Hematopoietic multipotent progenitor cell (in vitro differentiated cells): Measurements from ENCODE around the gene SMC2. TPM values are rescaled to one million over a fixed set of nuclear protein-coding genes. Genes with fewer than 3 reads are reported as not detected.

ENCODE experiments used
- DNase-seq, 3 donors: peaks; one replicate each; pipeline ENCODE4 v3.0.0-alpha.2; 2011 to 2015; ENCODE audit warnings: low read depth in 2 of 3, low spot score in 2 of 3
- total RNA-seq: library from RNA; depleted of rRNA; stranded (reverse); fragments of >200 nt; gene quantifications from one replicate; pipeline ENCODE4 v1.2.3, GENCODE V29; 2012

The SMC2 gene
- 4.8 TPM for total RNA-seq

DNA sequence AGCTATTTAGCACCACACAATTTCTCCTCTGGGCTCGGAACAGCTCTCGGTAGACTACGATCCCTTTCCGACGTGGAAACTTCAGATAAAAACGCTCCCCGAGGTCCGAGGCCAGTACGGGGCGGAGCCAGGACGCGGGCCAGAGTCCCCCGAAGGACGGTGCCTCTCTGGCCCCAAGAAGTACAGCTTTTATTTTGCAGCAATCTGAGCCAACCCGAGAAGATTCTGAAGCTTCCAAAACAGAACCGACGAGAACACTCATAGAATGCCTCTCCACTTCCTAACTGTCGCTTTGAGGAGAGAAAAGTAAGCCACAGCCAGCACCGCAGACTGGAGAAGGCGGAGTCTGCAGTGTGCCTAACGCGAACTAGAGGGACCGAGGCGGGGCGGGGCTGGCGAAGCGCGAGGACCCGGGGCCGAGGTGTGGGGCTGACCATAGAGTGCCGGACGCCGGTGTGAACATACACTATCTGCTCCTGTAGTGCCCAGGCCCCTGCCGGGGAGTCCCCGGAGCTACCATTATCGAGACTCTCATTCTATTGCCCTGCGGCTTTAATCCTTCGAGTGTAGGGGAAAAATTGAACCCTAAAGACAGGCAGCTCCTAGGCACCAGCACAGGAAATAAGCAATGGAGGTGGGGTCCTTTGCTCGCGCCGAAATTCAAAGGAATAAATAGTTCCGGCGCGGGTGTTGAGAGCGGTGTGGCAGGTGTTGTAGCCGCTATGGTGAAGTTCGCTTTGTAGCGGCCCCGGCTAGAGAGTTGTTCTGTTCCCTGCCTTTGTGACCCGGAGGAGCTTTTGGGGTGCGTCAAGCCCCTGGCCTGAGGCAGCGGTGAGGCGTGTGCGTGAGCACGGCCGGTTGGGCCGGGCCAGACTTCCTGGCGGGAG, at the start of gene SMC2:
Gene SMC2, plus strand, starts transcription at position 663 of the 887 bp plus-strand sequence. CDS start 1,076 bp downstream, outside the sequence.
- DNase-seq = peak; percentile 82 to 97 (median 94)

DNA sequence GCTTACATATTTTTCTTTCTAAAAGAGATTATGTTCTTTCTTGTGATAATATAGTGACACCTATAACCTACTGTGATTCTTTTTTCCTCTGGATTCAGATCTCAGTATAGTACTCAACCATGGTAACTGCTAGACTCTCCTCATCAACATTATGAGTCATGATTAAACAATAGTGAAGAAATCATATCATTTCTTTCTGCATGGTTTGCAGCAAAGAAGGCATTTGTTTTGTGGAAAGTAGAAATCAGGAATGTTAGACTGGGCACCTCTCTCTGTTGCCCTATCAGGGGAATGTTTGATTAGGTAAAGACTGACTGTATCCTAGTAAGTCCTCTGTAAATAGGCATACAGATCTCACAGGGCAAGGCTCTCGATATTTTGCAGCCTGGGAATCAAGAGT, 25.6 kb upstream of the SMC2 start:
- DNase-seq = no peak

DNA sequence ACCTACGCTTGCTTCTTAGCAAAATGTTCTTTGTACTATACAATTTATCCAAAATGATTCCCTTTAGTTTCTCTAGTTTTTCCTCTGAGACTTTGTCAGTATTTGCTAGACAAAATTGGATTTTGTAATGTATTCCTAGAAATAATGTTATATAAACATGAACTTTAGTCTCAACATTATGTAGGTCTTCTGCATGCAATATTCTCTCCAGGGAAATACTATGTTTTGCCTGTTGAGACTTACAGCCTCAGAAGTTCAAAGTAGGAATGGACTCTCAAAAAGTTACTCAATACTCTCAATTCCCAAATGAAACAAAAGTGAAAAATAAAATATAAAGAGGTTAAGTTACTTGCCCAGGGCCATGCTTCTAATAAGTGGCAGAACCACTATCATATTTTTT, 24.8 kb upstream of the SMC2 start:
- no peak for DNase-seq

DNA sequence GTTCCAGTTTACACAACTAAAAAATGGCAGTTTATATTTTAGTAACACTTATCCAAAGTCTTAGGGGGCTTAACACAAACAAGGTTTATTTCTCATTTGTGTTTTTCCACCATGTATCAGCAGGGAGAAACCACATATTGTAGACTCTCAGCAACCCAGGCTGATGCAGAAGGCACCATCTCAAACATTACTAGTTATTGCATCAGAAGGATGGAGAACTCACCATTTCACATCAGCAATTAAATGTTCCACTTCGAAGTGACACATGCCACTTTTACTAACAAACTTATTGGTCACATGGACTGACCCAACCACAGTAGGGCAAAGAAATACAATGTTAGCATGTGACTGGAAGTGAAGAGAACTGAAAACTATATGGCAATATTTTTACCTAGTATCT, 22.5 kb upstream of the SMC2 start:
- DNase-seq = no peak

DNA sequence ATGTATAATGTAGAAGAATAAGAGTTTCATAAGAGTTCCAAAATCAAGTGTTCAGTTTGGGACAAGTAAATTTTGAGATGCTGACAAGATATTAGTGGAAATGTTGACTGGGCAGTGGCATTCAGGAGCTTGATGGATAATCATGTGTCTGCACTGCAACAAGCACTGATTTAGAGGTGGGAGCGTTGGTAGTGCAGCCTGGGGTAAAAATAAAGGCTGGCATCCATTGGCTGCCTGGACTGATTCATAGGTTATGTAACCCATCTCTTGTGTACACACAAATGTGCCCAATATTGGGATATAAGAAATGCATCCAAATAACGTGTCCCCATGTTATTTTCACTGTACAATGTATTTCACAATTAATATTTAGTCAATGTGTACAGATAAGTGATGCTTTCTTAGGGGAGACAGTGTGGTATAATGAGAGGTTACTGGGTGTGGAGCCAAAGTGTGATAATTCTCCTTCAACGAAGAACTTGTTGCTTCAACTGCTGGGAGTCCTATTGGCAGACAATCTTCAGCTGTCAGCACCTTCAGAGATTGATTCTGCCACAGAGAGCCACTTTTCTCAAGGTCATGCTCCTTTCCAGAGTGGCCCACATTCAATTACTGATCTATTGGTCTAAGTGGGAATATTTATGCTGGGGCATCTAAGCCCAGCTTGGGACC, 20.9 kb upstream of the SMC2 start:
- no peak for DNase-seq

DNA sequence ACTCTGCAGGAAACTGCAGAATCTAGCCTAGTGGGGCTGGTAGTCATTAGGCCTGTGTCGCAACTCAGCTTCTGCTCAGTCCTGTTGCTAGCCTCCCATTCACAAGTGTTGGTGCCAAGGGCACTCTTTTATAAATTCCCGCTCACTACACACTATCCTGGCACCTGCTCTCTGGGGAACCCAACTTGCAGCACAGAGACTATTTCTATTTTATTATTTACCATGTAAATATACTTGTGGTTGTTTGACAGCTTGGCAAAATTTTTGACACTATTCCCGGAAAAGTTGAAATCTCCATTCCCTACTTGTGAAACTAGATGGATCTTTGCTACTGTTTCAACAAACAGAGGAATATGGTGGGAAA, 20.4 kb upstream of the SMC2 start:
- no peak for DNase-seq

DNA sequence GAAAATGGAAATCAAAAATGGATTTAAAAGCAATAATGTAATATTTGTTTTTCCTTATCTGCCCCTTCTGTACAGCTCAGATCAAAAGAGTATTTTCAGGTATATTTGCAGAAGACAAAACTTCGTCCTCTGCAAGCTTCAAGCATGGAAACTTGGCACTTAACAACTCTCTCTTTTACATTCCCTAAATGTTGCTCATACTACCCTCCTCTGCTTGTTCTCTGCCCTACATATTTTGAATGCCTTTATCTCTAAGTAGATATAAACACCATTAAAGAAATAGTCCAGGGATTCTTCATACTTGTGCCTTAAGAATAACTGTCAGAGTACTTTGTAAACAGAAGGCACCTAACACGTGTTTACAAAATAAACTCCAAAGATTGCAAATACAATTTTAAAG, 19.2 kb upstream of the SMC2 start:
- DNase-seq = no peak

DNA sequence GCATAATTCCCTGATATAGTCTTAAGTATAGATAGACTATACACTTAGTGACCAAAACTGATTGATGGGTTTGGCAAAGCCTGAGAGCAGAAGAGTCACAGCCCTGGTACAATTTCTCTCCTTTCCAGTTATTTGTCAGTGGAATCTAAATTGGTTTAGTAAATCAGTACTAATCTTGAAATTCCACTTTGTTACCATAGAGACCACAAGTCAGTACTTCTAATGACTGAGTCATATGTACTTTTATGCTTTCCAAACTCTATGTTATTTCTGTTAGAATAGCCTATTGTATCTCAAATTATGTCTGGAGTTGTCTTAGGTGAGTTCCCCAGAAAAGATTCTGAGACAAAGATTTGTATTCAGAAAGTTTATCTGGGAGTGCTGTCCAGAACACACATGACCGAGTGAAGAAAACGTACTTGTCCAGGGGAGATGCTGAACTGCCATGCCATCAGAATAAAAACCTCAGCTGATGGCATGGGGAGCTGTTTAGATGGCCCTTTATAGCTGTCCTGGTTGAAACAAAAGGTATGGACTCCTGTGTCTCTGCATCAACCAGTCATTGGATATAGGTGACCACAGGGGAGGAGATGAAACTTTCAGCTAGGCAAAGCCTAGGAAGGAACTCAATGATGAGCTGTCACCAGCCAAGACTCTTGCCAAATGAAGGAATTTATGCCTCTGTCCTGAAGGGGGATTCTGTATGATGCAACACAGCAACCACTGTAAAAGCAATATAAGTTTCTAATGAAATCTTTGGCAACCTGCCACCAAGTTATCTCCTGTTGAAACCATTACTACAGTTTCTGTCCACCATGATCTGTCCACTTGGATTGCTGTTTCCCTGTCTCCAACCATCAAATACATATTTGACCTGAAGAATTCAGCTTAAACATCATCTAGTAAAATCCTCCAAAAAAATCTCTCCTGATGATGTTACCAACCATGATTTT, 18.0 kb upstream of the SMC2 start:
- DNase-seq = no peak

DNA sequence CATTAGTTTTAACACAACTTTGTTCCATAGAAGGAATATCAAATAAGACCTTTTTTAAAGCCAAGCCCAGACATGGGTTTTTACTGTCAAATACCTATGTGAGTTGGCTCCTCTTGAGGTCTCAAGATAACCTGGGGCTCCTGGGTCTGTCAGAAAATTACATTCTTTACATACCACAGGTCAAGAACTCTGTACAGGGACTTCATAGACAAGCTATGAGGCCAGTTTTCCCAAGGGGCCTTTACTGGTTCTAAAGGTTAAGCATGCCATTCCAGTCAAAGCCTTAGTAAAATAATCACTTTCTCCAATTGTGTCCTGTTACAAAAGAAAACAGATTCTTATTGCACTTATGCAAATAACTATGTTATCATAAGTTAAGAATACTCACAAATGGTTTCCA, 15.5 kb upstream of the SMC2 start:
- DNase-seq = no peak

DNA sequence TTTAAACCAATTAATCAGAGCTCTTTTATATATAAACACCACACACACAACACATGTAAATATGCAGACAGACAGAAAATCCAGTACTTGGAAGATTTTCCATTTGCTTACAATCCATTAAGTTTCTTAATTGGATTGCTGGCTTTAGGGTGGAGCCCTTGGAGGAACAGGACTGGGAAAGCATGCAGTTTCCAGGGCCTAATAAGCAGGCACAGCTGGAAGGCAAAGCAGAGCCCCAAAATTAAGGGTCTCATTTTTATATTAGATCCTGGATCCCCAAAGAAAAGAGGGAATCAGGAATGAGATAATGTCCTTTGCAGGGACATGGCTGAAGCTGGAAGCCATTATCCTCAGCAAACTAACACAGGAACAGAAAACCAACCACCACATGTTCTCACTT, 13.1 kb upstream of the SMC2 start:
- DNase-seq = no peak

DNA sequence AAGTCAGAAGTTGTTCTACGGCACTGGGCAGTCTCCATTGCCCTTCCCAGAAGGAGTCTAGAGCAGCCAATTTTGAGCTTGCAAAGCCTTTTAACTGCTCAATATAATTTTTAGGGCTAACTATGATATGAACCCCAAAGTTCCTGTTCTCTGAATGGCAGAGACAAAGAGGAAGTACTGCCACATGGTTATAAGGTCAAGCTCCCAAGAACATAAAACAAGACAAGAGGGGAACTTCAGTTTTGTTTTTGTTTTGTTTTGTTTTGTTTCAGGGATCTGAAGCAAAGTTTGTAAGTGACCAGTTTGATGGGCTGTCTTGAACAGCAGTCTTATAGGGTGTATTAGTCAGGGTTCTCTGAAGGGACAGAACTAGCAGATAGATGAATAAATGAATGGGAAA, 11.9 kb upstream of the SMC2 start:
- peak in 1 of 3 donors; percentile 21 for DNase-seq

DNA sequence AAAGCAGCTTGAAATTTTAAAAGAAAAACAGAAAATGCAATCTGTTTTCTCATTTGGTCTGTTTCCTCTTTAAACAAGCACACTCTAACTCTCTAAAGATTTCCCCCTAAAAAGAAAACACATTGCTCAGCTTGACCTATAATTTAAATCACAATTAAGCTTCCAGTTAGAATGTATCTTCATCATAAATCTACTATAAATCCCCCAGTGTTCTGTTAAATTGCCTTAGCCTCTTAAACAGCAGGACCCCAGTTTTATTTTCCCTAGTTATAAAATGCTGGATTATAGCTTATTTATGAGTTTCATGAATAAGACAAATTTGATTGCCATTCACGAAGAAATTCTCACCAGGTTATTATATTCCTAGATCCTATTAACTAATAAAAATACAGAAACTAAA, 8.6 kb upstream of the SMC2 start:
- DNase-seq = no peak

DNA sequence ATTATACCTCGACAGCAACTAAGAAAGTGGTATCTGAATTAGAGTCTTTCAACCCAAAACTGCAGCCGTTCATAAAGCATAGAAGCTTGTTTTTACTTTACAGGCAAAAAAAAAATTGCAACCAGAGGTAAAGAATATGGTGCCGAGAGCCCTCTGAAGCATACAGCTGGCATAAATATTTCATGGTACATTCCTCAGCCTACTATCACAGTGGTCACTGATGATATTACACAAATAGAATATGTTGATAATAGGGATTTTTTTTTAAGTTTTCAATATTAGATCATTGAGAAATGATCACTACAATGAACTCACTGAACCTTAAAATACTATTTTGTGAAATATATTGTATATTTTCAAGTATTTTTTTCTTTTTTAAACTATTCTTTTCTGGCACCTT, 6.2 kb upstream of the SMC2 start:
- DNase-seq = no peak

DNA sequence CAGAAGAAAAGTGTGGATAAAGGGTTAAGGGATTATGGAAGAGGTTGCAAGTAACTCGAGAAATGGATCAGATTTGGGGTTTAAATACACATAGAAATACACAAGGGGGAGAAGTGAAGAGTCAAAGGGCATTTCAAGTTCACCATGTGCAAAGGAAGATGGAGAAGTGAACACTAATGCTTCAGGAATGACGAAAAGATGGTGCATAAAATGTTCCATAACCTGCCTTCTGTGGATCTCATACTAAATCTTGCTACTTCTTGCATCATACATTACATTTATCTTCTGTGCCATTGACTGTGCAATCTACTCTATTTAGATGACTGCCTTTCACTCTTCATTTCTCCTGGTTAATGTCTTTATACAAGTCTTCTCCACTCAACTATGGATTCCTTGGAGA, 5.7 kb upstream of the SMC2 start:
- DNase-seq = no peak

DNA sequence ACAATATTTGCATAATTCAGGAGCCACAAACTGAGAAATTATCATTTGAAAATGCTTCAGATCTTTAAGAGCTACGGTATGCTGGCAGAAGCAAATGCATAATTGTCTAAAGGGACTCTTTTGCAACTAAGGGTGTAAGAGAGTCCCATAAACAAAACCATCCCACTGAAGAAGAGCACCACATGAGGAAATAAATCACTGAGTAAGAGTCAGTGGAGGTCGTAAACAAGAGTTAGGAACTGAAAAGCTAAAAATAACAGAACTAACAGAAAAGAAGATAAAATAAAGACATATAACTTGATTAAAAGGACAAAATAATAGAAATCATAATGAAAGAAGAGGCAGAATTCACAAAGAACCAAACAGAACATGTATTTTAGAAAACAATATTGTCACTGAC, 3.5 kb upstream of the SMC2 start:
- DNase-seq = no peak

DNA sequence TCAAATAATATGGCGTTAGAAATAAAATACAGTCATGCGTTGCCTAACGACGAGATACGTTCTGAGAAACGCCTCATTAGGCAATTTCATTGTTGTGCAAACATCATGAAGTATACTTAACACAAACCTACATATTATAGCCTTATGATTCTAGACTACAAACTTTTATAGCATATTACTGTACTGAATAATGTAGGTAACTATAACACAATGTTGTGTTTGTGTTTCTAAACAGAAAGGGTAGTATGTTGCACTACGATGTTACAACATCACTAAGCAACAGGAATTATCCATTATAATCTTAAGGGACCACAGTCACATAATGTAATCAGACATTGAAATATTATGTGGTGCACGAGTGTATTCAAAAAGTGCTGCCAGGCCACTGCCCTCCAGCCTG, 3.0 kb upstream of the SMC2 start:
- DNase-seq = no peak

DNA sequence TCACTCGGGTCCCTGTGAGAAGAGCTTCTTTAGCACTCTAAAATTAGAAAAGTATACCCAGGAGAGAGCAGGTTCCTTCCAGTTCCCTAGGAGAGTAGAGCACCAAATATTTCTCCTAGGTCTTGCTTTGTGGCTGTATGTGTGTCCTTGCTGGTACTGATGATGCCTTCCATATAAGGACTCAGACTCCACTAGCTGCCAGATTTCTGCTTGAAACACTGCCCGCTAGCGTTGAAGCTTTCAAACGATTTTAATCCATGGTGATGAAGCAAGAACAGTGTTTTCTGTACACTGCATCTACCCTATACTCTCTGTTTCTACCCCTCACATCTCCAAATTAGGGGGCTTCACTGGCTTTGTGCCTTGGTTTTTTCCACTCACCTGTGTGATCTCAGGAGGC, 2.4 kb upstream of the SMC2 start:
- DNase-seq = peak in 2 of 3 donors; percentile 42 to 57

DNA sequence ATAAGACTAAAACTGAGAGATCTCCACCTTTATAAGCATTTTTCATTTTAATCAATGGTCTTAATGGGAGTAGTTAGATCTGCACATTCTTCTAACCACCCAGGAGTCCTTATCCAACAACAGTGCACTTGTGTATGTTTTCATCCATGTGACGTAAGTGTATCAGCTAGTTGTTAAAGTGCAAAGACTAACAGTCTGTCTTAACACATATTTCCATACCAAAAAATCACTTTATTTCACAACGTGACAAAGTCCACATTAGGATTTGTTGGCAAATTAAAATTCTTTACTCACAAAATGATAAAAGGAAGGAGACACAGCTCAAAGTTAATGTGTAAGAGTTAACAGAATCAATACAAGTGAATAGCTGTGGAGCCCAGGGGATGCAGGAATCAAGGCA, 1.9 kb upstream of the SMC2 start:
- DNase-seq = no peak

DNA sequence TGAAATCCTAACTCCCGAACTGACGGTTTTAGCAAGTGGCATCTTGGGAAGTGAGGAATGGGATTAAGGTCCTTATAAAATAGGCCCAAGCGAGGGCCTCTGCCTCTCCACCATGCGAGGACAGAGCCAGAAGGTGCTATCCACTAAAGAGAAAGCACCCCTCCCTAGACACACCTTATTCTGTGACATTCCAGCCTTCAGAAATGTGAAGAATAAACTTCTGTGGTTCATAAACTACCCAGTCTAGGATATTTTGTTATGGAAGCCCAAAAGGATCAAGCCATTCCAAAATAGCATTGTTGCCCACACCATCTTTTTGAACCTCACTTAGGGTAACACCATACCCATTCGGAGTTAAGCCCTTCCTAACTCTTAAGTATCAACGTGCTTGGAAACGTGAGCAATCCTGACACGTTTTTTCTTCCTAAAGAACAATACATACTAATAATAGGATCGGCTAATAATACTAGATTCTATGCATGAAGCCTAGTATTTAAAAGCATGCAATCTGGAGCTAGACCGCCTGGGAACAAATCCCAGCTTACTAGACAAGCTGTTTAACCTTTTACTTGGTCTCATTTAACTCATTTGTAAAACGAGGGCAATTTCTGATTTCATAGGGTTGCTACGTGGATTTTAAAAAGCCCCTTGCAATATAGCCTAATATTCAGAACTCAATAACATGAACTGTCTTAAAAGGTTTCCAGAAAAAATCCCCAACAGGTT, 1.1 kb upstream of the SMC2 start:
- no peak for DNase-seq

DNA sequence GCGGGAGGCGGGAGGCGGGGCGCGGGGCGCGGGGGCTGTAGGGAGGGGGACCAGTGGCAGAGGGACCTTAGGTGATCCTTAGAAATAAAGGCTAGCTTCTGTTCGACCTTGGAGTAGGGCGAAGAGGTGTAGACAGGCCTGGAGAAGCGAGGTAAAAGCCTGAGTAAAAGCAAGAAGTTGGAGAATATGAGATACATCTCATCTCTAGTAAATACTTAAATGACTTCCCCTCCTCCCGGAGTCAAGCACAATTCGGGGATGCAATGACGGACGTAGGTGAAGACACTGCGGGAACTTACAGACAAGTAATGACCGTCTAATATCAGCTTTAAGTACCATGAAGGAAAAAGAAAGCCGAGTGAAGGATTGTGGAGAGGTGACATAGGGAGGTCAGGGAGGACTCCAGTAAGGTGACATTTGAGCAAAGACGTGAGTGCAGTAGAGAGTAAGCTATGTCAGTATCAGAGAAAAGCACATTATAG, 466 bp downstream of the SMC2 start:
- DNase-seq = no peak
